GM12892 (cell line): Measurements from ENCODE around the gene JRKL.

Source experiments
- POLR2A ChIP-seq: IDR thresholded peaks from 2 replicates; pipeline ENCODE4 v1.6.1; 2011; ENCODE audit warnings: low read depth, low read length, control low read depth
- POLR2AphosphoS5 ChIP-seq: IDR thresholded peaks from 2 replicates; pipeline ENCODE4 v1.6.1; 2011; ENCODE audit warnings: low read depth, low read length, control low read depth
- TAF1 ChIP-seq: IDR thresholded peaks from 2 replicates; pipeline ENCODE4 v1.6.1; 2011; ENCODE audit warnings: low read depth, mild to moderate bottlenecking, control low read depth, low read length, borderline replicate concordance

DNA sequence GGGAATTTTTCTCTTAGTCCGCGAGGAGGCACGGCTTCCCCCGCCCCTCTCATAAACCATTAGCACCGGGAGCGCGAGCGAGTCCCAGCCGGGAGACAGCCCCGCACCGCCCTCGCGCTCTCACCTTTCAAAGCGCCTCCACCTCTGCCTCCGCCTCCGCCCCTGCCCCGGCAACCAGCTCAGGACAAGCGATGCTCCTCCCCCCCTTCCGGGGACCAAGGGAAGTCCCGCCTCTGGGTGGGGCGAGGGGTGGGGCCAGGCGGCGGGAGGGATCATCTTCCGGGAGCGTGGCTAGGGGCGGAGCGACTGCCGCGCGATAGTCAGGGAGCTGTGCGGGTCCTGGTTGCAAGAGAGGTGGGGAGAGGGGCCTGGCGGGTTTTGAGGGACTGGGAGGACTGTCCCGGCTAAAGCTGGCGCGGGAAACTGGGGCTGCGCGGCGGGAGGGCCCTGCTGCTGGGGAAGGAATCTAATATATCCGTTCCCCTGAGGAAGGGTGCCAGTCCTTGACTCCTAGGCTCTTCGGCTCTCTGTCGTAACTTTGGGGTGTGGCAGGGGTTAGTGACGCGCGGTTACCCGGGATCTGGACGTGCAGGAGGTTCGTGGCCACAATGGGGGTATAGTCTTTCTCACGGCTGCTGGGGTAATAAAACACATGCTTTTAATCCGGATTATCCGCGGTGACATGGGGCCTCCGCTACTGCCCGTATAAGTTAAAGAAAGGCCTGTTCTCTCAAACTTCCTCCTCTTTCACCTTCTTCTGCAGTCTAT is at the start of gene JRKL, which contains the start of gene CCDC82:
- TF ChIP-seq POLR2AphosphoS5 (peak; percentile 81), POLR2A (peak; percentile 83; the same call in 1 of the 2 replicates), TAF1 (no peak)
